Stimulated activated naive CD4-positive, alpha-beta T cell treated with Interleukin-2 at 50 U/mL for 16 hours (primary cell): ENCODE measurements around the gene SORT1.
"Not testable (repeated sequence)": the region's sequence is repeated elsewhere in the genome, so short reads cannot be mapped to it uniquely, and the experiment has no call there.

ENCODE experiments used
- DNase-seq: peaks from one replicate; lab custom pipeline; 2025; lab: John Stamatoyannopoulos, UW

The SORT1 gene

GRCh38 chr1:109338608-109339007 lies 59.1 kb downstream of the SORT1 start:
- DNase-seq = no peak

- no peak for DNase-seq
Observed at GRCh38 chr1:109338091-109338490, 59.6 kb downstream of the SORT1 start.

DNA sequence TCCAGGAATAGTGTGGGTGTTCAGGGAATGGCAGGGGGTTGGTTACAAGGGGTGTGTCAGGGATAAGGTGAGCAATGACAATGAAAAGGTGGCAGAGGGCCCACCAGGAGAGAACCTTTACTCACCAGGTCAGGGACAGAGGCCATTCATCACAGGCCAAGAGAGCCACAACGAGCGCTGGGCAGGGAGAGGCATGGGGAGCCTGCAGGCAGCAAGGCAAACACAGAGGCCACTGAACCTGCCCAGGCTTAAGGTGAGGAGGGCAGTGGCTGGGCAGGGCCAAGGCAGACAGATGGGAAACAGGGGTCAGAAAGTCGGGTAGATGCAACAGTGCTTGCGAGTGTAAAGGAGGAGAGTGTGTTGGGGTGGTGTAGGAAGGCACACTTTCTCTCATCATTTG lies 62.6 kb downstream of the SORT1 start:
- no peak for DNase-seq

DNA sequence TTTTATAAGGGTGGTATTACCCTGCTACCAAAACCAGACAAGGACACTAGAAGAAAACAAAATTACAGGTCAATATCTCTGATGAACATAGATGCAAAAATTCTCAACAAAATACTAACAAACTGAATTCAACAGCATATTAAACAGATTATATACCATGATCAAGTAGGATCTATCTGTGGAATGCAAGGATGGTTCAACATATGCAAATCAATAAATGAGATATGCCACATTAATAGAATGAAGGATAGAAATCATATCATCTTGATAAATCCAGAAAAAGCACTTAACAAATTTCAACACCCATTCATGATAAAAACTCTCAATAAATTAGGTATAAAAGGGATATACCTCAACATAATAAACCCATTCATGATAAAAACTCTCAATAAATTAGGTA lies 66.6 kb downstream of the SORT1 start:
- DNase-seq = no peak

- DNase-seq = no peak
Observed at GRCh38 chr1:109327285-109327684, 70.4 kb downstream of the SORT1 start.

GRCh38 chr1:109322974-109323373 lies 74.7 kb downstream of the SORT1 start:
- no peak for DNase-seq

DNA sequence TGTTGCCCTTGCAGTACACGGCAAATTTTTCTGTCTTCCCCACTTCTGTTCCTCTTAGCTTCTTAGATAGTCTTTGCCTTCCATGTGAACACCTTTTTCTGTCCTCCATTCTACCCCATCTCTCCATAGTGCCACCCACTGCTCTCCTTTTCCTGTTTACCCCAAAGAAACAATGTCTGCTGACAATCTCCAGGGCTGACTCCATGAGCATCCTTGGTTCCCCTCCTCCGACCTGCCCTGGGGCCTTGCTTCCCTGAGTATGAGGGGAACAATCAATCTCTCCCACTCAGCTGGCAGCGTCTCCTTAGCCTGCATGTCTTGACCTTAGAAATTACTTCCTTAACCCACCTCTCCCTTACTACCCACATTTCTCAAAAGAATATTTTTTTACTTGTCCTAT lies 78.6 kb downstream of the SORT1 start:
- no peak for DNase-seq

DNA sequence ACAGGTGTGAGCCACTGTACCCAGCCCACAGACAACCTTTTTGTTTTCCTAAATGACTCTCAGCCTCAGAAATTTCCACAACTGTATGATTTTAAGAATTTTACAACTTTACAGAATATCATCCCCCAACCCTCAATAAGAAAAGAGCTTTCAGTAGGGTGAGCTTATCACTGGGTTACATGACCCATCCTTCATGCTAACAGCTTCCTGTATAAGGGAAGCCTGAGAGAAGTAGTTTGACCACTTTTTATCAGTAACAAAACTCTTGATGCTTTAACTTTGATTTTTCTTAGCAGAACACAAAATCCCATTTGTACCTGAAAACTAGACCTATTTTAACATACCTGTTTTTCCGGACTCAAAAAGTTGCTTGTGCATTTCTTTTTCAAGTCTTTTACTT lies 81.2 kb downstream of the SORT1 start:
- DNase-seq = no peak

GRCh38 chr1:109315288-109315687 lies 82.4 kb downstream of the SORT1 start:
- DNase-seq = no peak

DNA sequence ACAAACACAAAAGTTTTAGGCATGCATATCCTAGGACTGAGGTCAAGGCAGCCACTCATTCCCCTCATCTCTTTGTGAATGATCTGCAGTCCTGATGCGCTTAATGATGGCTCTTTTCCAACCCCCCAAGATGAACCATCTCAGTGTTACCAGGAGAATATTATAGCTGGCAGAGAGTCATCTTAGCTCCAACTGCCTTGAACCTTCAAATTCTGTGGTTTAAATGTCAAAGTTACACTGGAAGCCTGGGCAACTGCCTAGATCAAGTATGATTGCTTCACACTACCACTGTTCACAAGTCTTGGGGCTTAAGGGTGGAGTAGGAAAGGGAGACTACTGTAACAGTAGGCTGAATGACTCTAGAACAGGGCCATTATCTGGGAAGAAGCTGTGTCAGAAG lies 82.9 kb downstream of the SORT1 start:
- no peak for DNase-seq

DNA sequence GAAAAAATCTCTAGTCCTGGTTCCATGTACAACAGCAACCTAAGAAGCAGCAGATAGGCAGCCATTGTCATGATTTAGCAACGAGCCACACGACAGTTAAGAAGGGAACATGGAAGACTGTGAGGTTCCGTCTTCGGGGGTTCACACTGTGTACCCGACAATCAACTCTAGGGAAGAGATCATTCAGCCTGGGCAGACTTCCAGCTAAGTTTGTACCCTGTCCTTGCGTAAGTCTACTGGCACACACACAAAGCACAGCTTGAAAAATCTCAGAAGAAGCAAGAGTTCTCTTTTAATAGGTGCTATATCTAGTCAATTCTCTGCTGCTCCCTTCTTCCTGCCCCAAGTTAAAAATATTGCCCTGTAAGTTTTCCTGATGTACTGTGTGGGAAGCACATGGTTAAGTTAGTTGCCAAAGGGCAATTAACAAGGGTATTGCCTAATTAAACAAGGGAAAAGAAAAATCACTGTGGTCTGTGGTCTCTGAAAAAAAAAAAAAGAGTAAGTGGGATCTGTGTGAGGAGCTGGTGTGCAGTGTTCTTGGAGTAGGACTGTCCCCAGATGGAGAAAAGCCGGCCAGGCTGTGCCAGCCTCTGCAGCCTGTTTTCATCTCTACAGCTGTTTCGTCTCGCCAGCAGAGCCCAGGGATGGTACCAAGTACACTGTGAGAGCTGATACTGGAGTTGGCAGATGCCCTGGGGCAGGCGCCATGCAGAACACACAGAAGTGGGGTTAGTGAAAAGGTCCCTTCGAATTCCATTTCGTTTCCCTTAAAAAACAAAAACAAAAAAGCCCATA lies 84.5 kb downstream of the SORT1 start:
- DNase-seq = no peak

DNA sequence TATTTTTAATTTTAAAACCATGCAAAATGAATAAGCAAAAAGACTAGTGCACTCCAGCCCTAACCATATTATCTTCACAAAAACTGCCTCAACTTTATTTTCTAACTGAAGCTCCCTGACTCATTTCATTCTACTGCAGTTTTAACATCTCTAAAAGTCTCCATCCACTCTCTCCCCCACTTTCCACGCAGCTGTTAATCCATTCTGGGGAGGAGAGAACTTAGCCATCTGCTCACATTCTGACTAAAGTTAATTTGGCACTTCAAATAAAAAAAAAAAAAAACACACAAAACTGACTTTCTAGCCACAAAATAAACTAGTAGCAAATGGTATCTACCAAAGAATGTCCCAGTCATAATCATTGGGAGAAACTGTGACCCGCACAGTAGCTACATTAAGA lies 85.5 kb downstream of the SORT1 start:
- no peak for DNase-seq

GRCh38 chr1:109309347-109309746 lies 88.4 kb downstream of the SORT1 start:
- no peak for DNase-seq

DNA sequence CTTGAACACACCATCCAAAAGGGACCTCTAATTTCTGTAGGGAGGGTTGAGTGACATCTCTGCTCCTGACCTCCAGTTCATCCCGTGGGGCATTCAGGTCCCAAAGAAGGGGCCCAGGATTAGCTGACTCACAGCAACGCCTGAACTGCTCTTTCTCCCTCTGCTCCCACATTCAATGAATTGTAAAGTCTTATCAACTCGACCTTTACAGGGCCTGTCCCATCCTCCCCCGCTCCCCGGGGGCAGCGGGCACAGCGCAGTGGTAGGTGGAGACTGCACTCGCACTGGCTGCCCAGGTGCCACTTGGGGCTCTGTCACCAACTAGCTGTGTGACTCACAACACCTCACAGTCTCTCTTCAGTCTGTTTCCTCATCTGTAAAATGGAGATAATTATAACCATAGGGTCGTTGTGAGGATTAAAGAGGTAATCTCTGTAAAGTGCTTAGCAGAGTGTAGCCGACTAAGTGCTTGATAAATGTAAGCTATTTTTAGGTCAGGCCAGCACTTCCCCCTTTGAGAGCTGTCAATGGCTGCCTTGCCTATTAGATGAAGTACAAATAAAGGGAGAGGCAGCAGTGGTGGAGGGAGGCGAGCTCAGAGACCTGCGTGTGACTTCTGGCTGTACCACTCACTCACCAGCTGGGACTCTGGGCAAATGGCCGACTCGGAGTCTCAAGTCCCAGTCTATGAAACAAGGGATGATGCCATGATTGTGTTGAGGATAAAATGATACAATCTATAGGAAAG lies 90.3 kb downstream of the SORT1 start:
- DNase-seq = no peak

GRCh38 chr1:109306832-109307273 lies 90.9 kb downstream of the SORT1 start, which contains the start of gene MYBPHL:
MYBPHL (minus strand) TSS chr1:109307011; CDS start chr1:109306991, 20 bp downstream.
- DNase-seq = no peak

GRCh38 chr1:109305991-109306390 lies 91.7 kb downstream of the SORT1 start:
- not testable (repeated sequence) for DNase-seq

- DNase-seq = no peak
Observed at GRCh38 chr1:109304226-109304920, 93.3 kb downstream of the SORT1 start.

DNA sequence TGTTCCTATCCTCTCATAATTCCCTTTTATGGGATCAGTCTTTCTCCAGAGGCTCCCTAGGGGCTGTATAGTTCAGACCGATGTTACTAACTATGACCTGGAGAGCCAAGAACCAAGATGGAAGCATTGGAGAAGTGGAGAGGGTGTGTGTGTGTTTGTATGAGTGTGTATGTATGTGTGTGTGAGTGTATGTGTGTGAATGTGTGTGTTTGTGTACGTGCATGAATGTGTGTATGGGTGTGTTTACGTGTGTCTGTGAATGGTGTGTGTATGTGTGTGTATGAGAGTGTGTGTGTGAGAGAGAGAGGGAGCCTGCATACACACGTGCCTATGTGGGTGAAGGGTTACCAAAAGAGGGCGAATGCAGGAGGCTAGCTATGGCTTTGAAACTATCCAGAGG lies 95.8 kb downstream of the SORT1 start:
- DNase-seq = no peak

GRCh38 chr1:109300650-109301151 lies 97.0 kb downstream of the SORT1 start:
- no peak for DNase-seq

DNA sequence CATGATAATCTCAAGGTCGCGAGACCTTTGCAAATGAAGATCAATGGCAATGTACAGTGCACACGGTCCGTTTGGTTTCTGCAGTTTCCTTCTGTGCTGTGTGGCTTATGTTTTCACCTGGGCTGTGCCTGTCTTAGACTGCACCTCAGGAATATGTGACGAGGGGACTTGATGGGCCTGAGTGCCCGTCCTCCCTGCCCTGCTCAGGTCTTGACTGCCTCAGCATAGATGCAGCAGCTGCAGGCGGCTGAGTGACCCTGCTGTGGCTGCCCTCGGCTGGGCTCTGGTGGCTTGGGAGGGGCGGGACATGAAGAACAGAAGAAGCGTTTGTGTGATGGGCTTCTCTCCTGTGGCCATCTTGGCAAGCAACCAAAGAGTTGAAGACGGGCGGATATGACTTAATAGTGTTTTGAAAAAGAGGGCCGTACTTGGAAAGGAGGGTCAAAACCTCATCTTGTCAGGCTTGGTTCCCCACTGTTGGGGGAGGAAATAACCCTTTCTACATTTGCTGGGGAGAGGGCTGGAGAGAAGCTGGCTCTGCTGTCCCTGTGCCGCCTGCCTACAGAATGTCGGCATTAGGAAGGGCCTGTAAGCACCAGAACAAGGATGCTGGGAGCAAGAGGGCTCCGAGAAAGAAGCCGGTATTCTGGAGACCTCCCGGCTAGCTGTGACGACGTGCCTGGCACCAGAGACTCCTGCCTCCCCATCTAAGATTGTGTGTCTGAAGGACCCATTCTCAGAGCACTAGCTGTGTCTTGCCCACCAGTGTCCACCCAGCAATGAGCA lies 98.0 kb downstream of the SORT1 start:
- DNase-seq = no peak

GRCh38 chr1:109298666-109299557 lies 98.8 kb downstream of the SORT1 start:
- DNase-seq = no peak
